ENCODE data around the gene RAB9A.
"Not testable (repeated sequence)": the region's sequence is repeated elsewhere in the genome, so short reads cannot be mapped to it uniquely, and the experiment has no call there.

Gene RAB9A

DNA sequence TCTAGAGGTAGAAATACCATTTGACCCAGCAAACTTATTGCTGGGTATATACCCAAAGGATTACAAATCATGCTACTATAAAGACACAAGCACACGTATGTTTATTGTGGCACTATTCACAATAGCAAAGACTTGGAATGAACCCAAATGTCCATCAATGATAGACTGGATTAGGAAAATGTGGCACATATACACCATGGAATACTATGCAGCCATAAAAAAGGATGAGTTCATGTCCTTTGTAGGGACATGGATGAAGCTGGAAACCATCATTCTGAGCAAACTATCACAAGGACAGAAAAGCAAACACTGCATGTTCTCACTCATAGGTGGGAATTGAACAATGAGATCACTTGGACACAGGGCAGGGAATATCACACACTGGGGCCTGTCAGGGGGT is 41.6 kb downstream of the RAB9A start:
- not testable (repeated sequence) for H3K79me2 ChIP-seq (ENCODE audit: control insufficient read depth, insufficient read depth, low read length, poor library complexity); H3K4ac ChIP-seq (ENCODE audit: low read depth, low read length); H2AK5ac ChIP-seq (ENCODE audit: low read length); H3K4me3 ChIP-seq (ENCODE audit: low read depth, low read length); H3K4me2 ChIP-seq (ENCODE audit: low read length); H3K23ac ChIP-seq (ENCODE audit: low read length); H2BK120ac ChIP-seq (ENCODE audit: insufficient read depth, low read length, poor library complexity); H4K8ac ChIP-seq (ENCODE audit: low read depth, low read length); DNase-seq; H4K12ac ChIP-seq (ENCODE audit: low read depth, low read length); H3K9ac ChIP-seq (ENCODE audit: low read length); H2AFZ ChIP-seq (ENCODE audit: insufficient read depth, low read length, poor library complexity); H4K91ac ChIP-seq (ENCODE audit: low read depth, low read length); H3K18ac ChIP-seq (ENCODE audit: low read length); H3K27me3 ChIP-seq (ENCODE audit: insufficient read depth, low read length); H2BK5ac ChIP-seq (ENCODE audit: low read depth, low read length, poor library complexity); H3K4me1 ChIP-seq (ENCODE audit: control insufficient read depth in 1 of 2, insufficient read depth in 2 of 2, low read length in 2 of 2); H2BK12ac ChIP-seq (ENCODE audit: low read length); H3K27ac ChIP-seq (ENCODE audit: low read depth, low read length); H3K79me1 ChIP-seq (ENCODE audit: low read length); H3K36me3 ChIP-seq (ENCODE audit: control insufficient read depth in 1 of 2, insufficient read depth in 2 of 2, low read length in 2 of 2); H3K9me3 ChIP-seq (ENCODE audit: insufficient read depth, low read depth, low read length); H3K14ac ChIP-seq (ENCODE audit: low read length)
- WGBS (ENCODE audit: extremely low coverage, insufficient coverage, insufficient read length), result no CpG with 5 or more reads among the region's 1 CpG

- Histone ChIP-seq H2AFZ (ENCODE audit: insufficient read depth, low read length, poor library complexity) (no peak overlapping the region), H3K79me1 (ENCODE audit: low read length) (peaks cover 7% of the 10 kb centered on the region), H3K36me3 (ENCODE audit: control insufficient read depth in 1 of 2, insufficient read depth in 2 of 2, low read length in 2 of 2) (peaks cover 0 to 3% of the 10 kb centered on the region in 2 experiments), H4K91ac (ENCODE audit: low read depth, low read length) (no peak overlapping the region), H3K18ac (ENCODE audit: low read length) (no peak overlapping the region), H3K4me2 (ENCODE audit: low read length) (no peak overlapping the region), H4K8ac (ENCODE audit: low read depth, low read length) (no peak overlapping the region), H3K4ac (ENCODE audit: low read depth, low read length) (no peak overlapping the region), H2BK120ac (ENCODE audit: insufficient read depth, low read length, poor library complexity) (peak overlapping the region; percentile 13), H2BK5ac (ENCODE audit: low read depth, low read length, poor library complexity) (no peak overlapping the region), H2BK12ac (ENCODE audit: low read length) (no peak overlapping the region), H3K4me3 (ENCODE audit: low read depth, low read length) (no peak overlapping the region), H3K9ac (ENCODE audit: low read length) (no peak overlapping the region), H3K79me2 (ENCODE audit: control insufficient read depth, insufficient read depth, low read length, poor library complexity) (peaks cover 8% of the 10 kb centered on the region), H2AK5ac (ENCODE audit: low read length) (no peak overlapping the region), H4K12ac (ENCODE audit: low read depth, low read length) (no peak overlapping the region), H3K27me3 (ENCODE audit: insufficient read depth, low read length) (no peaks in the 10 kb centered on the region), H3K9me3 (ENCODE audit: insufficient read depth, low read depth, low read length) (no peaks in the 10 kb centered on the region), H3K23ac (ENCODE audit: low read length) (no peak overlapping the region), H3K14ac (ENCODE audit: low read length) (no peak overlapping the region), H3K4me1 (ENCODE audit: control insufficient read depth in 1 of 2, insufficient read depth in 2 of 2, low read length in 2 of 2) (peaks cover 0 to 3% of the 10 kb centered on the region in 2 experiments), H3K27ac (ENCODE audit: low read depth, low read length) (no peak overlapping the region)
- no peak for DNase-seq
- no CpG with 5 or more reads among the region's 7 CpGs for WGBS (ENCODE audit: extremely low coverage, insufficient coverage, insufficient read length)
These were observed 43.5 kb downstream of the RAB9A start for GRCh38 chrX:13732246-13733067.

DNA sequence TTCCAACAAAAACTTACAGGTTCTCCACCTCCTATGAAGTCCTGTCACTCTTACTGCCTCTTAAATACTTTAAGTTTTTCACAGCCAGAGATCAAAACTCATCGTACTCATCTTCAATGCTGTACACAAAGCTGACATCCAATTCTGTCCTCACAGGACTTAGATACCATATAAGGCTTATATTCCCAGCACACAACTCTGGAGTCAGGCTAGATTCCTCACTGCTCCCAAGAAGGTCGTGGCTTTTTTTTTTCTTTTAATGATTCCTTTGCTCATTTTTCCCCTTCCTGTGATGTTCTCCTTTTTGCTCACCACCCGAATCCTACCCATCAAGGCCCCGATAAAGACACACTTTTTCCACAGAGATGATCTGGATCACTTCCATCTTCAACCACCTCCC is 44.6 kb downstream of the RAB9A start:
- no peak overlapping the region for H3K27ac ChIP-seq (ENCODE audit: low read depth, low read length)
- H3K79me1 ChIP-seq (ENCODE audit: low read length), result peaks cover 7% of the 10 kb centered on the region
- no peak overlapping the region for H2BK120ac ChIP-seq (ENCODE audit: insufficient read depth, low read length, poor library complexity)
- H3K79me2 ChIP-seq (ENCODE audit: control insufficient read depth, insufficient read depth, low read length, poor library complexity), result peaks cover 8% of the 10 kb centered on the region
- no peak overlapping the region for H3K18ac ChIP-seq (ENCODE audit: low read length)
- H3K27me3 ChIP-seq (ENCODE audit: insufficient read depth, low read length), result no peaks in the 10 kb centered on the region
- no peak overlapping the region for H2AK5ac ChIP-seq (ENCODE audit: low read length)
- H4K8ac ChIP-seq (ENCODE audit: low read depth, low read length), result no peak overlapping the region
- H3K36me3 ChIP-seq (ENCODE audit: control insufficient read depth in 1 of 2, insufficient read depth in 2 of 2, low read length in 2 of 2), result peaks cover 0 to 3% of the 10 kb centered on the region in 2 experiments
- H3K4me2 ChIP-seq (ENCODE audit: low read length), result peak overlapping the region; percentile 57
- peaks cover 0 to 3% of the 10 kb centered on the region in 2 experiments for H3K4me1 ChIP-seq (ENCODE audit: control insufficient read depth in 1 of 2, insufficient read depth in 2 of 2, low read length in 2 of 2)
- H3K23ac ChIP-seq (ENCODE audit: low read length), result no peak overlapping the region
- H3K4me3 ChIP-seq (ENCODE audit: low read depth, low read length), result no peak overlapping the region
- no peak overlapping the region for H4K12ac ChIP-seq (ENCODE audit: low read depth, low read length)
- no peak overlapping the region for H3K4ac ChIP-seq (ENCODE audit: low read depth, low read length)
- H3K9me3 ChIP-seq (ENCODE audit: insufficient read depth, low read depth, low read length), result no peaks in the 10 kb centered on the region
- no CpG with 5 or more reads among the region's 4 CpGs for WGBS (ENCODE audit: extremely low coverage, insufficient coverage, insufficient read length)
- no peak overlapping the region for H2AFZ ChIP-seq (ENCODE audit: insufficient read depth, low read length, poor library complexity)
- no peak overlapping the region for H2BK5ac ChIP-seq (ENCODE audit: low read depth, low read length, poor library complexity)
- H3K9ac ChIP-seq (ENCODE audit: low read length), result no peak overlapping the region
- no peak for DNase-seq
- no peak overlapping the region for H2BK12ac ChIP-seq (ENCODE audit: low read length)
- no peak overlapping the region for H4K91ac ChIP-seq (ENCODE audit: low read depth, low read length)
- H3K14ac ChIP-seq (ENCODE audit: low read length), result no peak overlapping the region

DNA sequence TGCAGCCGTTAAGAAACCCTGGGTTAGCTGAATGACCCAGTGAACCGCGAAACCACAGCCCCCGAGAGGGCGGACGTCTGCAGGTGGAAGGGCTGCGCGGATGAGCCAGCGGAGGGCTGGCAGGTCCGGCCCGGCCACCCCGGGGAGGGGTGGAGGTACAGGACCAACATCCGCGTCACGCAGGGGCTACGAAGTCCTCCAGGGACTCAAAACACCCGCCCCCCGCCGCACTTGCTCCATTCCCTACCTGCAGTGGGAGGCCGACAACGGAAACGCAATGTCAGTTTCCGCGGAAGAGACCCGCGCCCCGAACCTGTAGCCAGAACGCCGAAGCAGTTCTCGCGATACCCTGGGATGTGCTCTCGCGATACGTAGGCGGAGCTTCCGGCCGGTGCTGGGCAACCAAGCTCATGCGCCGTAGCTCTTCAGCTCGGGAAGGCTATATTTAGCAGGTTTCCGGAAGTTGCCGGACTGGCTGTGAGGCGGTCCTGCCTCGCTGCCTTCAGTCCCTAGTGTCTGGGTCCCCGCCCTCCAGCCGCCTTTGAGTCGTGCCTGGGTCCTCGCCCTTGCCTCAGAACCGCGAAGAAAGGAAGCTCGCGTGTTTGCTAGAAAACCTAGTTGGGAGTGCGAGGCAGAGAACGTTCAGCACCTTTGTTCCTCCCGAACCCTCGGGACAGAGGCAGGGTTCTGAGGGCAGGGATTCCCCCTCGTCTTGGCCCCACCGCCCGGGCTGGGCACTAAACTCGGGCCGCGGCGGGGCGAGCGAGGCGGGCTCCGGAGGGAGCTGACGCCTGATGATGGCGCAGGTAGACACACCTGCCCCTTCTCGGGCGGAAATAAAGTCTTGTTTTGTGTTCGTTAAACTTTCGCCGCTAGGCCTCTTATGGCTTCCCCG is 45.6 kb downstream of the RAB9A start, which contains the start of the genes OFD1 and TRAPPC2:
Gene OFD1 (plus strand): TSS at position 471 of the 895 bp plus-strand sequence. CDS start 324 bp downstream, at position 795.
Gene TRAPPC2 (minus strand): TSS at position 343 of the 895 bp plus-strand sequence. CDS start 14,657 bp downstream, outside the sequence.
- Histone ChIP-seq H4K8ac (ENCODE audit: low read depth, low read length) (peak within 1 kb of the TSS; percentile 94), H3K27ac (ENCODE audit: low read depth, low read length) (peak within 1 kb of the TSS; percentile 98), H2BK5ac (ENCODE audit: low read depth, low read length, poor library complexity) (peak within 1 kb of the TSS; percentile 87), H3K36me3 (ENCODE audit: control insufficient read depth in 1 of 2, insufficient read depth in 2 of 2, low read length in 2 of 2) (peaks cover 0 to 3% of the 10 kb centered on the region in 2 experiments), H3K4ac (ENCODE audit: low read depth, low read length) (peak within 1 kb of the TSS; percentile 71), H3K79me2 (ENCODE audit: control insufficient read depth, insufficient read depth, low read length, poor library complexity) (peaks cover 8% of the 10 kb centered on the region), H3K4me3 (ENCODE audit: low read depth, low read length) (peak within 1 kb of the TSS; percentile 83), H3K27me3 (ENCODE audit: insufficient read depth, low read length) (no peaks in the 10 kb centered on the region), H3K9ac (ENCODE audit: low read length) (peak within 1 kb of the TSS; percentile 89), H3K23ac (ENCODE audit: low read length) (no peak within 1 kb of the TSS), H3K4me2 (ENCODE audit: low read length) (peak within 1 kb of the TSS; percentile 65), H2BK120ac (ENCODE audit: insufficient read depth, low read length, poor library complexity) (peak within 1 kb of the TSS; percentile 86), H3K4me1 (ENCODE audit: control insufficient read depth in 1 of 2, insufficient read depth in 2 of 2, low read length in 2 of 2) (peaks cover 0 to 3% of the 10 kb centered on the region in 2 experiments), H3K18ac (ENCODE audit: low read length) (peak within 1 kb of the TSS; percentile 94), H2AK5ac (ENCODE audit: low read length) (no peak within 1 kb of the TSS), H2BK12ac (ENCODE audit: low read length) (no peak within 1 kb of the TSS), H4K12ac (ENCODE audit: low read depth, low read length) (peak within 1 kb of the TSS; percentile 87), H3K14ac (ENCODE audit: low read length) (peak within 1 kb of the TSS; percentile 90), H4K91ac (ENCODE audit: low read depth, low read length) (peak within 1 kb of the TSS; percentile 90), H3K79me1 (ENCODE audit: low read length) (peaks cover 7% of the 10 kb centered on the region), H2AFZ (ENCODE audit: insufficient read depth, low read length, poor library complexity) (peak within 1 kb of the TSS; percentile 35), H3K9me3 (ENCODE audit: insufficient read depth, low read depth, low read length) (no peaks in the 10 kb centered on the region)
- peak; percentile 92 to 96 for DNase-seq
- WGBS (ENCODE audit: extremely low coverage, insufficient coverage, insufficient read length), result no CpG with 5 or more reads among the region's 75 CpGs
